ENCODE measurements around the gene GJD3. TPM values are rescaled to one million over a fixed set of nuclear protein-coding genes. Genes with fewer than 3 reads are reported as not detected.

The GJD3 gene
- total RNA-seq, 1 donor from 2014 or later = not detected

GRCh38 chr17:40337351-40337750, 27.2 kb downstream of the GJD3 start:
- peaks cover 26 to 43% of the 10 kb centered on the region in 2 donors for H3K4me1 ChIP-seq
- no peaks in the 10 kb centered on the region for H3K27me3 ChIP-seq
- TF ChIP-seq CTCF (IDR thresholded peaks at IDR 0.05) = no peak
- intact Hi-C loops (cut with DNase I) = no loop called here
- peak overlapping the region in 1 of 2 donors; percentile 5 for H3K27ac ChIP-seq
- DNase-seq (ENCODE audit: low spot score in 2 of 2) = no peak
- H3K4me3 ChIP-seq = no peak overlapping the region
- H3K36me3 ChIP-seq = no peaks in the 10 kb centered on the region
- H3K9me3 ChIP-seq = no peaks in the 10 kb centered on the region

- Histone ChIP-seq H3K9me3 (no peaks in the 10 kb centered on the region), H3K27me3 (no peaks in the 10 kb centered on the region), H3K4me3 (no peak overlapping the region), H3K27ac (peak overlapping the region; percentile 82), H3K4me1 (peaks cover 38 to 55% of the 10 kb centered on the region in 2 donors), H3K36me3 (no peaks in the 10 kb centered on the region)
- intact Hi-C loops (cut with DNase I) = no loop called here
- no peak for DNase-seq (ENCODE audit: low spot score in 2 of 2)
- TF ChIP-seq CTCF (IDR thresholded peaks at IDR 0.05) = no peak
Observed at GRCh38 chr17:40335620-40336019, 28.9 kb downstream of the GJD3 start.

DNA sequence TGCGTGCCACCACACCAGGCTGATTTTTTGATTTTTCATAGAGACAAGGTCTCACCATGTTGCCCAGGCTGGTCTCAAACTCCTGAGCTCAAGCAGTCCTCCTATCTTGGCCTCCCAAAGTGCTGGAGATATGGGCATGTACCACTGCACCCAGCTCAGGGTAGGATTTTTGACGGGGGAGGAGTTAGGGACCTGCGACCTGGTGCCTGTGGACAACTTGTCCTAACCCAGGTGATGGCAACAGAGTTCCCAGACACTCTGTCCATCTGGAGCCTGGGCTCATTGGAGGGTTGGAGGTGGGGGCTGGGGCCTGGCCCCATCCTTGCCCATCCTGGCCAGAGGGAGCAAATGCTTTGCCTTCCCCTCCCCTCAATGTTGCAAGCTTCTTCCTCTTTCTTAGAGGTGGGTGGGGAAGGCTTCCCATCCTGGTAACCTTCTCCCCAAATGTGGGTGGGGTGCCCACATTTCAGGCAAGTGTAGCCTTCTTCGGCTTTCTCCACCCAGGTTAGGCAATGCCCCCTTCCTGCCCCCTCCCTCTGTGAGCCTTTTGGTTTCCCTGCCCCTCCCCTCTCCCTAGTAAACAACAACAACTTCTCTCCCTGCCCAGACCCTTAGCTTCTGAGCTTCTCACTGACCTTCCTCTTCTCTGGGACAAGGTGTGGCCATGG, 30.6 kb downstream of the GJD3 start:
- H3K36me3 ChIP-seq = no peaks in the 10 kb centered on the region
- no peaks in the 10 kb centered on the region for H3K27me3 ChIP-seq
- no peak overlapping the region for H3K4me3 ChIP-seq
- TF ChIP-seq CTCF (IDR thresholded peaks at IDR 0.05) = no peak
- no peaks in the 10 kb centered on the region for H3K9me3 ChIP-seq
- peak overlapping the region; percentile 82 for H3K27ac ChIP-seq
- peaks cover 44 to 70% of the 10 kb centered on the region in 2 donors for H3K4me1 ChIP-seq
- intact Hi-C loops (cut with DNase I) = no loop called here
- DNase-seq (ENCODE audit: low spot score in 2 of 2) = no peak

GRCh38 chr17:40331743-40332641, 32.5 kb downstream of the GJD3 start:
- Histone ChIP-seq H3K36me3 (no peaks in the 10 kb centered on the region), H3K4me1 (peaks cover 51 to 82% of the 10 kb centered on the region in 2 donors), H3K27me3 (no peaks in the 10 kb centered on the region), H3K27ac (peak overlapping the region; percentile 82), H3K9me3 (no peaks in the 10 kb centered on the region), H3K4me3 (peak overlapping the region; percentile 36 to 40)
- intact Hi-C loops (cut with DNase I) = loop anchor here (1.0 kb wide), 2 partner anchors 9 to 10 kb away; no protein-coding TSS in a partner anchor
- peak; percentile 72 to 95 for DNase-seq (ENCODE audit: low spot score in 2 of 2)
- no peak for TF ChIP-seq CTCF (IDR thresholded peaks at IDR 0.05)

DNA sequence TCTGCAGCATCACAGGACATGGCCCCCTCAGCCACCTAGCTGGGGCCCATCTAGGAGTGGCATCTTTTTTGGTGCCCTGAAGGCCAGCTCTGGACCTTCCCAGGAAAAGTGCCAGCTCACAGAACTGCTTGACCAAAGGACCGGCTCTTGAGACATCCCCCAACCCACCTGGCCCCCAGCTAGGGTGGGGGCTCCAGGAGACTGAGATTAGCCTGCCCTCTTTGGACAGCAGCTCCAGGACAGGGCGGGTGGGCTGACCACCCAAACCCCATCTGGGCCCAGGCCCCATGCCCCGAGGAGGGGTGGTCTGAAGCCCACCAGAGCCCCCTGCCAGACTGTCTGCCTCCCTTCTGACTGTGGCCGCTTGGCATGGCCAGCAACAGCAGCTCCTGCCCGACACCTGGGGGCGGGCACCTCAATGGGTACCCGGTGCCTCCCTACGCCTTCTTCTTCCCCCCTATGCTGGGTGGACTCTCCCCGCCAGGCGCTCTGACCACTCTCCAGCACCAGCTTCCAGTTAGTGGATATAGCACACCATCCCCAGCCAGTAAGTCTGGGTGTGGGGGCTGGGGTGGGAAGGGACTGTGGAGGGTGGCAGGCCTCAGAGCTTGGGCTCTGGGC, 33.6 kb downstream of the GJD3 start:
- H3K9me3 ChIP-seq = no peaks in the 10 kb centered on the region
- no peak for DNase-seq (ENCODE audit: low spot score in 2 of 2)
- peaks cover 60 to 89% of the 10 kb centered on the region in 2 donors for H3K4me1 ChIP-seq
- H3K27ac ChIP-seq = peak overlapping the region; percentile 82
- H3K4me3 ChIP-seq = peak overlapping the region in 1 of 2 donors; percentile 40
- H3K36me3 ChIP-seq = no peaks in the 10 kb centered on the region
- intact Hi-C loops (cut with DNase I) = no loop called here
- no peaks in the 10 kb centered on the region for H3K27me3 ChIP-seq
- no peak for TF ChIP-seq CTCF (IDR thresholded peaks at IDR 0.05)
